K562 (cell line): Measurements from ENCODE around the gene TLR8. TPM values are rescaled to one million over a fixed set of nuclear protein-coding genes. Genes with fewer than 3 reads are reported as not detected.

Experiments used
- ATAC-seq: fragments of 200-7000 bp; cut with Tn5 transposase; 3 replicates; pipeline ENCODE4 v1.9.1; 2020; ENCODE audit warnings: moderate library complexity
- BruUV-seq: library from RNA; stranded (reverse); fragments of 400-500 nt; replicated peaks from 2 replicates; lab custom pipeline; 2021; lab: Mats Ljungman, UMichigan
- CTCF ChIA-PET: fragments of 300-600 bp; formaldehyde crosslinking; extraction: SDS; loops from one replicate; lab custom pipeline; 2021; ENCODE audit warnings: low intra/inter-chr PET ratio; lab: Yijun Ruan, JAX
- POLR2A ChIA-PET: fragments of 300-600, 350-650 bp; sonication (Branson Sonifier 250); formaldehyde crosslinking; extraction: SDS; loops from one replicate; lab custom pipeline; 2021; ENCODE audit warnings: antibody characterized with exemption, inconsistent platforms; lab: Yijun Ruan, JAX
- DNase-seq, 4 experiments: peaks; one replicate each; pipeline versions ENCODE4 v3.0.0 to v3.0.0-alpha.2; 2011 to 2018; ENCODE audit warnings: low spot score in 3 of 4, mixed read lengths in 3 of 4; ENCODE audit errors: extremely low read depth in 1 of 4
- FAIRE-seq: peaks from 2 replicates; lab custom pipeline; 2011; peaks lifted over from hg19 to GRCh38; lab: Jason Lieb, UNC
- H2AFZ ChIP-seq: 2 replicates; pipeline ENCODE4 v1.6.0; 2011; ENCODE audit warnings: low read depth, low read length, control low read depth, inconsistent platforms
- H3K27ac ChIP-seq: fragments of 200-600 bp; 3 replicates; pipeline ENCODE4 v1.8.0; 2011; ENCODE audit warnings: low read depth, mild to moderate bottlenecking, control low read depth, inconsistent platforms, low read length, moderate library complexity, mixed read lengths; ENCODE audit errors: extremely low read depth
- H3K27me3 ChIP-seq, 2 experiments: fragments of 300-600 bp in 1 of 2; 2 replicates in 1 of 2; 3 replicates in 1 of 2; pipeline versions ENCODE4 v1.6.0 to v1.8.0; 2011; ENCODE audit warnings: inconsistent platforms in 2 of 2, low read length in 2 of 2, mild to moderate bottlenecking in 1 of 2, mixed read lengths in 1 of 2, moderate library complexity in 1 of 2; ENCODE audit not compliant: control insufficient read depth in 2 of 2, insufficient read depth in 2 of 2
- H3K36me3 ChIP-seq: fragments of 300-600 bp; 3 replicates; pipeline ENCODE4 v1.8.0; 2011; ENCODE audit warnings: mild to moderate bottlenecking, low read length, inconsistent platforms; ENCODE audit not compliant: control insufficient read depth, insufficient read depth
- H3K4me1 ChIP-seq, 2 experiments: fragments of 200-600 bp in 1 of 2; replicated peaks in 1 of 2; 2 replicates in 1 of 2; 3 replicates in 1 of 2; pipeline versions ENCODE4 v1.5.1 to v1.8.0; 2011; ENCODE audit warnings: inconsistent platforms in 2 of 2, low read length in 2 of 2, mild to moderate bottlenecking in 1 of 2, mixed read lengths in 1 of 2, moderate library complexity in 1 of 2; ENCODE audit not compliant: control insufficient read depth in 2 of 2, insufficient read depth in 2 of 2
- H3K4me2 ChIP-seq: 2 replicates; pipeline ENCODE4 v1.6.1; 2011; ENCODE audit warnings: low read length, control low read depth, inconsistent platforms, mixed read lengths; ENCODE audit not compliant: insufficient read depth
- H3K4me3 ChIP-seq: fragments of 200-600 bp; sonication (generic), shearing (Covaris generic); 2 replicates; pipeline ENCODE4 v1.5.1; 2016; ENCODE audit warnings: control low read depth, inconsistent platforms
- H3K79me2 ChIP-seq: fragments of 200-600 bp; 3 replicates; pipeline ENCODE4 v1.8.0; 2011; ENCODE audit warnings: low read length, inconsistent platforms; ENCODE audit not compliant: control insufficient read depth, insufficient read depth
- H3K9ac ChIP-seq, 2 experiments: 2 replicates each; pipeline versions ENCODE4 v1.6.0 to v1.6.1; 2011; ENCODE audit warnings: low read depth in 2 of 2, low read length in 2 of 2, control low read depth in 1 of 2, inconsistent platforms in 1 of 2, mild to moderate bottlenecking in 1 of 2, mixed read lengths in 1 of 2; ENCODE audit not compliant: insufficient read depth in 1 of 2
- H3K9me1 ChIP-seq: one replicate; pipeline ENCODE4 v1.6.0; 2011; ENCODE audit warnings: inconsistent platforms, mild to moderate bottlenecking, low read length, moderate library complexity; ENCODE audit not compliant: control insufficient read depth, insufficient read depth
- H3K9me3 ChIP-seq: replicated peaks from 2 replicates; pipeline ENCODE4 v1.5.1; 2011; ENCODE audit warnings: low read depth, low read length, inconsistent platforms; ENCODE audit not compliant: control insufficient read depth, insufficient read depth
- H4K20me1 ChIP-seq: replicated peaks from 2 replicates; pipeline ENCODE4 v1.6.1; 2011; ENCODE audit warnings: low read length, inconsistent platforms, mixed read lengths; ENCODE audit not compliant: control insufficient read depth, insufficient read depth
- ARID1B ChIP-seq: fragments of 450-650 bp; IDR thresholded peaks from 2 replicates; pipeline ENCODE4 v1.6.1; 2016; ENCODE audit warnings: antibody characterized with exemption, mild to moderate bottlenecking, inconsistent platforms
- FOSL1 ChIP-seq: fragments of 200-800 bp; sonication (Bioruptor generic); conservative IDR thresholded peaks from 2 replicates; pipeline ENCODE4 v1.6.1; 2016; ENCODE audit warnings: missing genetic modification characterization, missing compliant biosample characterization
- HMG20B ChIP-seq: fragments of 250-450 bp; sonication (Bioruptor Pico); IDR thresholded peaks from 2 replicates; pipeline ENCODE4 v1.5.0; 2021; ENCODE audit warnings: mild to moderate bottlenecking
- JUN ChIP-seq, 2 experiments: sonication (generic) in 1 of 2; formaldehyde crosslinking in 1 of 2; IDR thresholded peaks; 2 replicates each; pipeline versions ENCODE4 v1.6.1 to v1.8.0; 2012 to 2022; ENCODE audit warnings: borderline replicate concordance in 2 of 2, mild to moderate bottlenecking in 2 of 2, improper control_type of control experiment in 1 of 2, low read depth in 1 of 2, low read length in 1 of 2, missing genetic modification reagents in 1 of 2
- JUND ChIP-seq, 2 experiments: IDR thresholded peaks; 2 replicates in 1 of 2; 3 replicates in 1 of 2; pipeline ENCODE4 v1.6.1; 2011; ENCODE audit warnings: borderline replicate concordance in 2 of 2, low read depth in 2 of 2, low read length in 2 of 2, improper control_type of control experiment in 1 of 2, missing biosample characterization in 1 of 2, missing genetic modification characterization in 1 of 2, missing genetic modification reagents in 1 of 2
- NFE2 ChIP-seq: IDR thresholded peaks from 2 replicates; pipeline ENCODE4 v1.6.1; 2014; ENCODE audit warnings: antibody characterized with exemption, low read depth
- RAD21 ChIP-seq, 2 experiments: fragments of 250-450 bp in 1 of 2; fragments of 450-650 bp in 1 of 2; sonication (Bioruptor Pico) in 1 of 2; formaldehyde crosslinking in 1 of 2; IDR thresholded peaks in 1 of 2; conservative IDR thresholded peaks in 1 of 2; 2 replicates each; pipeline versions ENCODE4 v1.4.0 to v1.8.0; 2020 to 2022; ENCODE audit warnings: mild to moderate bottlenecking in 2 of 2, moderate library complexity in 1 of 2
- RBM15 ChIP-seq: fragments of 200-400 bp; formaldehyde crosslinking; IDR thresholded peaks from 2 replicates; pipeline ENCODE4 v1.6.1; 2018; ENCODE audit warnings: mild to moderate bottlenecking, low read length, moderate library complexity; ENCODE audit not compliant: insufficient read depth
- SOX6 ChIP-seq: fragments of 450-650 bp; IDR thresholded peaks from 2 replicates; pipeline ENCODE4 v1.6.1; 2014; ENCODE audit warnings: mild to moderate bottlenecking
- WGBS: fragments of 100-300 bp; shearing (Covaris generic); methylation state at CpG from one replicate; pipeline ENCODE4 v1.1.6; 2016; ENCODE audit warnings: low coverage, mixed read lengths; ENCODE audit not compliant: insufficient coverage; ENCODE audit errors: missing lambda C conversion rate; 5-methylcytosine and 5-hydroxymethylcytosine counted together
- in situ Hi-C: fragments of 300-500 bp; cut with MboI; formaldehyde crosslinking; loops from 4 replicates; pipeline ENCODE4 v1.15.0; 2018; ENCODE audit warnings: inconsistent platforms, mixed read lengths
- intact Hi-C: fragments of 100-400 bp; cut with micrococcal nuclease; formaldehyde crosslinking; loops from 2 replicates; pipeline ENCODE4 v1.14.2; 2022
- polyA plus RNA-seq, 8 experiments: library from polyadenylated mRNA; depleted of rRNA in 4 of 8; stranded (reverse) in 5 of 8; unstranded in 3 of 8; fragments of >200 nt; fragmentation: Nextera tagmentation in 2 of 8; fragmentation: Illumina TruSeq in 1 of 8; extraction: Ambion mirVana in 2 of 8; extraction: Trizol in 1 of 8; gene quantifications; 2 replicates each; pipeline versions ENCODE4 v1.2.1 to v1.2.3, GENCODE V29; 2011 to 2014; ENCODE audit warnings: inconsistent platforms in 1 of 8, missing spikeins in 1 of 8
- total RNA-seq, 7 experiments: library from RNA; depleted of rRNA in 6 of 7; stranded (reverse); fragments of >200 nt in 6 of 7; fragmentation: Illumina TruSeq in 2 of 7; extraction: Trizol in 2 of 7; gene quantifications; 2 replicates each; pipeline versions ENCODE4 v1.2.1 to v1.2.3, GENCODE V29; 2011 to 2021; ENCODE audit warnings: low replicate concordance in 1 of 7
- TF ChIP-seq, protein P1 (sequence below), 2 experiments: fragments of 450-650 bp in 1 of 2; sonication (generic) in 1 of 2; formaldehyde crosslinking in 1 of 2; IDR thresholded peaks in 1 of 2; conservative IDR thresholded peaks in 1 of 2; 2 replicates each; pipeline versions ENCODE4 v1.6.1 to v1.8.1; 2016 to 2023; ENCODE audit warnings: mild to moderate bottlenecking in 2 of 2, moderate library complexity in 2 of 2, inconsistent platforms in 1 of 2, missing genetic modification reagents in 1 of 2
- TF ChIP-seq, protein P2 (sequence below): sonication (generic); formaldehyde crosslinking; IDR thresholded peaks from 2 replicates; pipeline ENCODE4 v1.8.0; 2022; ENCODE audit warnings: mild to moderate bottlenecking, missing genetic modification reagents

Gene TLR8
- total and polyA plus RNA-seq, 9 of the 15 experiments (the other 6 are each of a cell fraction or from before 2014, with no cell fraction given), result not detected

DNA sequence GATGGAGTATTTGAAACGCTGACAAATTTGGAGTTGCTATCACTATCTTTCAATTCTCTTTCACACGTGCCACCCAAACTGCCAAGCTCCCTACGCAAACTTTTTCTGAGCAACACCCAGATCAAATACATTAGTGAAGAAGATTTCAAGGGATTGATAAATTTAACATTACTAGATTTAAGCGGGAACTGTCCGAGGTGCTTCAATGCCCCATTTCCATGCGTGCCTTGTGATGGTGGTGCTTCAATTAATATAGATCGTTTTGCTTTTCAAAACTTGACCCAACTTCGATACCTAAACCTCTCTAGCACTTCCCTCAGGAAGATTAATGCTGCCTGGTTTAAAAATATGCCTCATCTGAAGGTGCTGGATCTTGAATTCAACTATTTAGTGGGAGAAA is 13.2 kb downstream of the TLR8 start (continued):
- TF ChIP-seq HMG20B (CRISPR knock-in tag) (no peak), RAD21 (CRISPR knock-in tag; conservative IDR thresholded peaks at IDR 0.05 in 1 of 2, IDR thresholded peaks at IDR 0.05 in 1 of 2) (no peak)

DNA sequence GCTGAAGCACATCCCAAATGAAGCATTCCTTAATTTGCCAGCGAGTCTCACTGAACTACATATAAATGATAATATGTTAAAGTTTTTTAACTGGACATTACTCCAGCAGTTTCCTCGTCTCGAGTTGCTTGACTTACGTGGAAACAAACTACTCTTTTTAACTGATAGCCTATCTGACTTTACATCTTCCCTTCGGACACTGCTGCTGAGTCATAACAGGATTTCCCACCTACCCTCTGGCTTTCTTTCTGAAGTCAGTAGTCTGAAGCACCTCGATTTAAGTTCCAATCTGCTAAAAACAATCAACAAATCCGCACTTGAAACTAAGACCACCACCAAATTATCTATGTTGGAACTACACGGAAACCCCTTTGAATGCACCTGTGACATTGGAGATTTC is 14.6 kb downstream of the TLR8 start:
- ChIA-PET POLR2A (interaction anchor here (0.8 kb wide), 1 partner anchor 418 kb away, joined by 3 read pairs; no protein-coding TSS in a partner anchor), CTCF (no interaction called here)
- in situ Hi-C loops (no loop called here), intact Hi-C loops (no loop called here)
- 8% methylated on average over 8 of the region's 8 CpGs for WGBS
- no peak for FAIRE-seq
- DNase-seq, result peak in 1 of 4 experiments; percentile 14
- no peaks in the 10 kb centered on the region for H4K20me1 ChIP-seq
- no peak overlapping the region for H2AFZ ChIP-seq
- no peaks in the 10 kb centered on the region for H3K9me3 ChIP-seq
- ATAC-seq, result no peak
- no peaks in the 10 kb centered on the region for H3K9me1 ChIP-seq
- H3K9ac ChIP-seq, result no peak overlapping the region
- H3K4me1 ChIP-seq, result peaks cover 0 to 5% of the 10 kb centered on the region in 2 experiments; a peak in 1 of 5 replicates
- peak; percentile 25; the same call in 1 of the 2 replicates for TF ChIP-seq ARID1B
- TF ChIP-seq SOX6, result no peak
- TF ChIP-seq NFE2, result peak; percentile 74
- 0 out of 2 replicates have a peak, but pooled peaks have one; percentile 18 for TF ChIP-seq JUN (IDR thresholded peaks at IDR 0.05; ENCODE audit: borderline replicate concordance, low read depth, low read length)
- TF ChIP-seq JUN (CRISPR knock-in tag; IDR thresholded peaks at IDR 0.05; ENCODE audit: borderline replicate concordance), result no peak
- peak; percentile 72; the same call in 1 of the 2 replicates for TF ChIP-seq JUND (IDR thresholded peaks at IDR 0.05; ENCODE audit: borderline replicate concordance, low read depth, low read length)
- TF ChIP-seq JUND (tag; IDR thresholded peaks at IDR 0.05; ENCODE audit: borderline replicate concordance, low read depth, low read length), result peak; percentile 57; the same call in 1 of the 3 replicates
- TF ChIP-seq, protein P1, sequence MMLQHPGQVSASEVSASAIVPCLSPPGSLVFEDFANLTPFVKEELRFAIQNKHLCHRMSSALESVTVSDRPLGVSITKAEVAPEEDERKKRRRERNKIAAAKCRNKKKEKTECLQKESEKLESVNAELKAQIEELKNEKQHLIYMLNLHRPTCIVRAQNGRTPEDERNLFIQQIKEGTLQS (IDR thresholded peaks at IDR 0.05), result peak; percentile 46; the same call in 1 of the 2 replicates
- TF ChIP-seq, protein P1 (CRISPR knock-in tag; conservative IDR thresholded peaks at IDR 0.05), result no peak
- TF ChIP-seq RBM15, result no peak
- TF ChIP-seq, protein P2, sequence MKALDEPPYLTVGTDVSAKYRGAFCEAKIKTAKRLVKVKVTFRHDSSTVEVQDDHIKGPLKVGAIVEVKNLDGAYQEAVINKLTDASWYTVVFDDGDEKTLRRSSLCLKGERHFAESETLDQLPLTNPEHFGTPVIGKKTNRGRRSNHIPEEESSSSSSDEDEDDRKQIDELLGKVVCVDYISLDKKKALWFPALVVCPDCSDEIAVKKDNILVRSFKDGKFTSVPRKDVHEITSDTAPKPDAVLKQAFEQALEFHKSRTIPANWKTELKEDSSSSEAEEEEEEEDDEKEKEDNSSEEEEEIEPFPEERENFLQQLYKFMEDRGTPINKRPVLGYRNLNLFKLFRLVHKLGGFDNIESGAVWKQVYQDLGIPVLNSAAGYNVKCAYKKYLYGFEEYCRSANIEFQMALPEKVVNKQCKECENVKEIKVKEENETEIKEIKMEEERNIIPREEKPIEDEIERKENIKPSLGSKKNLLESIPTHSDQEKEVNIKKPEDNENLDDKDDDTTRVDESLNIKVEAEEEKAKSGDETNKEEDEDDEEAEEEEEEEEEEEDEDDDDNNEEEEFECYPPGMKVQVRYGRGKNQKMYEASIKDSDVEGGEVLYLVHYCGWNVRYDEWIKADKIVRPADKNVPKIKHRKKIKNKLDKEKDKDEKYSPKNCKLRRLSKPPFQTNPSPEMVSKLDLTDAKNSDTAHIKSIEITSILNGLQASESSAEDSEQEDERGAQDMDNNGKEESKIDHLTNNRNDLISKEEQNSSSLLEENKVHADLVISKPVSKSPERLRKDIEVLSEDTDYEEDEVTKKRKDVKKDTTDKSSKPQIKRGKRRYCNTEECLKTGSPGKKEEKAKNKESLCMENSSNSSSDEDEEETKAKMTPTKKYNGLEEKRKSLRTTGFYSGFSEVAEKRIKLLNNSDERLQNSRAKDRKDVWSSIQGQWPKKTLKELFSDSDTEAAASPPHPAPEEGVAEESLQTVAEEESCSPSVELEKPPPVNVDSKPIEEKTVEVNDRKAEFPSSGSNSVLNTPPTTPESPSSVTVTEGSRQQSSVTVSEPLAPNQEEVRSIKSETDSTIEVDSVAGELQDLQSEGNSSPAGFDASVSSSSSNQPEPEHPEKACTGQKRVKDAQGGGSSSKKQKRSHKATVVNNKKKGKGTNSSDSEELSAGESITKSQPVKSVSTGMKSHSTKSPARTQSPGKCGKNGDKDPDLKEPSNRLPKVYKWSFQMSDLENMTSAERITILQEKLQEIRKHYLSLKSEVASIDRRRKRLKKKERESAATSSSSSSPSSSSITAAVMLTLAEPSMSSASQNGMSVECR (CRISPR knock-in tag), result no peak
- peak; percentile 67 for TF ChIP-seq FOSL1 (tag)
- H3K4me3 ChIP-seq, result no peak overlapping the region
- no TSS peak for BruUV-seq
- H3K79me2 ChIP-seq, result no peaks in the 10 kb centered on the region
- no peak overlapping the region; the same call in 1 of the 2 replicates for H3K4me2 ChIP-seq
- H3K36me3 ChIP-seq, result no peaks in the 10 kb centered on the region
- H3K27ac ChIP-seq, result no peak overlapping the region
- no peaks in the 10 kb centered on the region for H3K27me3 ChIP-seq
